Measurements from ENCODE around the gene SYPL1.

The SYPL1 gene

GRCh38 chr7:106071999-106072714, 40.0 kb downstream of the SYPL1 start:
- no peak for DNase-seq (ENCODE audit: extremely low spot score)
- ChIA-PET POLR2A (interaction anchor here (1.1 to 1.7 kb wide), 2 partner anchors 40 to 44 kb away, joined by 3 read pairs; no protein-coding TSS in a partner anchor), CTCF (interaction anchor here (1.4 to 1.5 kb wide), 2 partner anchors 8 to 81 kb away, joined by 4 to 9 read pairs; no protein-coding TSS in a partner anchor)
- TF ChIP-seq PKNOX1 (IDR thresholded peaks at IDR 0.05) (peak; percentile 32; the same call in 1 of the 2 replicates), HDGF (IDR thresholded peaks at IDR 0.05; ENCODE audit: borderline replicate concordance) (no peak)

GRCh38 chr7:106071356-106071998, 40.6 kb downstream of the SYPL1 start:
- ChIA-PET CTCF (interaction anchor here (1.4 to 1.5 kb wide), 2 partner anchors 9 to 82 kb away, joined by 4 to 9 read pairs; no protein-coding TSS in a partner anchor), POLR2A (interaction anchor here (1.1 to 1.7 kb wide), 2 partner anchors 41 to 45 kb away, joined by 3 read pairs; no protein-coding TSS in a partner anchor)
- no peak for DNase-seq (ENCODE audit: extremely low spot score)
- TF ChIP-seq LEF1 (IDR thresholded peaks at IDR 0.05; ENCODE audit: borderline replicate concordance) (no peak), FOXA1 (IDR thresholded peaks at IDR 0.05) (no peak), FOXM1 (IDR thresholded peaks at IDR 0.05; ENCODE audit: borderline replicate concordance) (no peak), SUZ12 (IDR thresholded peaks at IDR 0.05) (no peak), CTBP1 (IDR thresholded peaks at IDR 0.05; ENCODE audit: borderline replicate concordance) (no peak), BHLHE40 (IDR thresholded peaks at IDR 0.05; ENCODE audit: borderline replicate concordance) (no peak), ELF4 (IDR thresholded peaks at IDR 0.05) (no peak), PKNOX1 (IDR thresholded peaks at IDR 0.05) (no peak), ARNT (IDR thresholded peaks at IDR 0.05) (no peak), L3MBTL2 (conservative IDR thresholded peaks at IDR 0.05) (no peak)

GRCh38 chr7:106070567-106071254, 41.4 kb downstream of the SYPL1 start:
- no peak for TF ChIP-seq HDGF (IDR thresholded peaks at IDR 0.05; ENCODE audit: borderline replicate concordance)
- no peak for TF ChIP-seq FOXA1 (IDR thresholded peaks at IDR 0.05)
- TF ChIP-seq PKNOX1 (IDR thresholded peaks at IDR 0.05): no peak
- no peak for TF ChIP-seq ELF4 (IDR thresholded peaks at IDR 0.05)
- TF ChIP-seq ZNF384 (IDR thresholded peaks at IDR 0.05): no peak
- TF ChIP-seq ARNT (IDR thresholded peaks at IDR 0.05): no peak
- TF ChIP-seq LEF1 (IDR thresholded peaks at IDR 0.05; ENCODE audit: borderline replicate concordance): no peak
- TF ChIP-seq NFRKB (IDR thresholded peaks at IDR 0.05): no peak
- no peak for TF ChIP-seq BHLHE40 (IDR thresholded peaks at IDR 0.05; ENCODE audit: borderline replicate concordance)
- CTCF ChIA-PET: interaction anchor here (1.5 kb wide), 1 partner anchor 10 kb away, joined by 4 read pairs; no protein-coding TSS in a partner anchor
- DNase-seq (ENCODE audit: extremely low spot score): no peak
- POLR2A ChIA-PET: no interaction called here

GRCh38 chr7:106070201-106070551, 41.9 kb downstream of the SYPL1 start:
- POLR2A ChIA-PET: interaction anchor here (1.0 kb wide), 1 partner anchor 42 kb away, joined by 3 read pairs; the partner anchor contains the start of gene SYPL1
- DNase-seq (ENCODE audit: extremely low spot score): no peak
- CTCF ChIA-PET: no interaction called here
- TF ChIP-seq PKNOX1 (IDR thresholded peaks at IDR 0.05) (no peak), FOXK2 (IDR thresholded peaks at IDR 0.05) (no peak), LEF1 (IDR thresholded peaks at IDR 0.05; ENCODE audit: borderline replicate concordance) (no peak), TARDBP (IDR thresholded peaks at IDR 0.05) (no peak), ARNT (IDR thresholded peaks at IDR 0.05) (no peak), ELF4 (IDR thresholded peaks at IDR 0.05) (no peak), ZNF384 (IDR thresholded peaks at IDR 0.05) (no peak)

GRCh38 chr7:106069471-106070200, 42.5 kb downstream of the SYPL1 start:
- ChIA-PET CTCF (no interaction called here), POLR2A (interaction anchor here (1.0 kb wide), 1 partner anchor 42 kb away, joined by 3 read pairs; the partner anchor contains the start of gene SYPL1)

More at GRCh38 chr7:106069471-106070200, 42.5 kb downstream of the SYPL1 start:
- no peak for DNase-seq (ENCODE audit: extremely low spot score)
- TF ChIP-seq ELF4 (IDR thresholded peaks at IDR 0.05) (no peak), SP1 (IDR thresholded peaks at IDR 0.05) (no peak), ZNF384 (IDR thresholded peaks at IDR 0.05) (no peak), LEF1 (IDR thresholded peaks at IDR 0.05; ENCODE audit: borderline replicate concordance) (no peak)

Data from HEK293T (cell line).